NCI-H82 (cell line): ENCODE measurements around the gene XAGE2.

Experiments
- DNase-seq: peaks from one replicate; lab custom pipeline; 2025; lab: John Stamatoyannopoulos, UW

The XAGE2 gene

DNA sequence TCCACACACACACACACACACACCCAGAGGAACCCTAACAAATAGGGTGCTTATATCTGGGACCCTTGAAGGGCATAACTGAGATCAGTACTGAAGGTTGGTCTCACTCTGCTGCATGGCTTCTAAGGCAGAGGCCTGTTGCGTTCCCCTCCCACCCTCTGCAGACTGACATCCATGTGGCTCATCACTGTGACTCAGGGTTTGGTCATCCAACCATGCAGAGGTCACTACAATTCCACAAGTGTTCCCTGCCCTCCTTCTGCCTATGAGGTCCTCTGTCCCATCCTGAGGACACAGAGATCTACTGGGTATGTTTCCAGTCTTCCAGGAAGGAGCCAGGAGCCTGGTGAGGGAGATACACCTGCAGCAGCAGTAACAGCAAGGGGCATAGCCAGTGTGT is 55.8 kb downstream of the XAGE2 start:
- DNase-seq = no peak
